ENCODE data around the gene HOXC12. TPM values are rescaled to one million over a fixed set of nuclear protein-coding genes. Genes with fewer than 3 reads are reported as not detected.

The HOXC12 gene
- total RNA-seq, 2 experiments from 2014 or later = not detected

DNA sequence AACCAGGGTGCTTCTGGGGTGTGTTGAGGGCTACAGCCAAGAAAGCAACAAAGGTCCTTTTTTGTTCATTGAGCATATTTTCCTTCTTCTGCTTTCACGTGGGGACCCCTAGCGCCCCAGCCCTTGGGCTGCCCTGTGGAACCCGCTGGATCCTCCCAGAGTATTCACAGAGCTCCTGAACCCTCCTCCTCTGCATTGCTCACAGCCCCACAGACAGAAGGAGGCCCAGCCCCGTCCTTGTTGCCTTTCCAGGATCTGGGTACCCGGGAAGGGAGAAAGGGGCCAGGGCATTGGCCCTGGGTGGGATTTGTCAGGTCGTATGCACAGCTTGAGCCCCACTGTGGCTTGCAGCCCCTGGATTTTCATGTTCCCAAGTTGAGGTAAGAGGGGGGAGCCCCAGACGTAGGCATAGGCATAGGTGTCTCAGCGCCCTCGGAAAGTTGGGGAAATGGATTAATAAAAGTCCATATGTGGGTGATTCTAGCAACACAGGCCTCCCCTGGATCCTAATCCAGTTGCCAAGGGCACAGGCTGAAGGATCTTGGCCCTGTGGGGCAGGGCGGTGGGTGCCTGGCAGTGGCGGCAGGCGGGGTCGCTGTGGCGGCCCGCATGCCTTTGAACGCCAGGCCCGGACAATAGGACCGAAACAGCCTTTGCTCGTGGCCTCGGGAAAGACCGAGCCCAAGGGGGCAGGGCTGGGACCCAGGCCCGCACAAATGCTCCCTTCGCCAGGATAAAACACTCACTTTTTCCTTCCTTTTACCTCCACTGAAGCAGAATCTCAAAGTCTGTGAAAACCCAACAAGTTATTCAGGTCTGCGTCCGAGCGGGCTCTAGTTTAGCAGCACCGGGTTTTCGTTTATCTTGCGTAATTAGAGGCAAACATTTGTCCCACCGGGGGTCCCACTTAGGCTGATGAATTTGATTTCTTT is 27.2 kb downstream of the HOXC12 start:
- H3K79me2 ChIP-seq (ENCODE audit: insufficient read depth, low read depth, low read length) = no peaks in the 10 kb centered on the region
- no TSS peak for BruUV-seq (replicated peaks)
- CTCF ChIA-PET (ENCODE audit: unreplicated experiment) = no interaction called here

DNA sequence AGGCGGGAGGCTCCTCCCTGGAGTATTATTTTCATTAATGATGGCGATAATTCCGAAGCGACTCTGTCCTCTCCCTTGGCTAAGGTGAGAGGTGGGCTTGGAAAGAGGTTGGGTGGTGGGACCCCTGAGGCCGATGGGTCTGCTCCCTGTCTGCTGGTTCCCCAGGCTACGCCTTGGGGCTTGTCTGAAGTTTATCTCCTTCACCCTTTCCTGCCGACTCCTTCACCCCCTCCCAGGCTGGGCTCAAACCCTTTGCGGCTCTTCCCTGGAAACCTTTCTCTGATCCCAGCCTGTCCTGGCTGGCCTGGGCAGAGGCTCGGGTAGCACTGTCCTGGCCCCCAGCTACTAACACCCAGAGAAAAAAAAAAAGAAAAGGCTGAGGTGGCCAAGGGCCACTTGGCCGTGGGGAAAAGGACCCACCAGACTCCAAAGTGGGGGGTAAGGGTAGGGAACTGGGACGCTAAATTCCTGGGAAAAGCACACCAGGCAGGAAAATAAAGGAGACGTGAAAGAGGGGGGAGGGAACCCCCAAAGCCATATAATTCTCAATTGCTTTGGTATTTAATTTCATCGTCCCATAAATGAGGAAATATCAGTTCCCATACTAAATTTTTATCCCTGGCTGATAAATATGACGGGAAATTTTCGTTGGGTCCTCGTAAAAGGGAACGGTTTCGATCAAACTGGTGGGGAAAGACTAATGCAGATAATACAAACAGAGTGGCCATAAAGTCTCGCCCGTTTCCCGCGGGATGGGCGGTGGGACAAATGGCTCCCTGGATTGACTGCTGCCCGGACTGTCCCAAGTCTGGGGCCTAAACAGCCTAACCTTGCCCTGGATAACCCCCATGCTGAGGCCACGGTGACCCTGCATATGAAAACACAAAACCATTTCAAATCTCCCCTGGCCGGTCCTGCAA is 28.2 kb downstream of the HOXC12 start:
- ChIA-PET POLR2A (no interaction called here), CTCF (ENCODE audit: unreplicated experiment) (no interaction called here)
- H3K79me2 ChIP-seq (ENCODE audit: insufficient read depth, low read depth, low read length) = no peaks in the 10 kb centered on the region
- no peaks in the 10 kb centered on the region for H3K9me3 ChIP-seq (ENCODE audit: low read length)
- H2AFZ ChIP-seq (ENCODE audit: low read length) = no peak overlapping the region
- intact Hi-C loops (cut with micrococcal nuclease; ENCODE audit: unreplicated experiment) = loop anchor here (10.0 kb wide), 2 partner anchors 188 to 278 kb away; no protein-coding TSS in a partner anchor
- H3K4me2 ChIP-seq (ENCODE audit: low read length) = no peak overlapping the region
- no TSS peak for BruUV-seq (replicated peaks)
- no peak for DNase-seq (ENCODE audit: low spot score)
- H3K9me2 ChIP-seq (ENCODE audit: insufficient read depth, low read length) = no peaks in the 10 kb centered on the region
- H3K36me3 ChIP-seq (ENCODE audit: insufficient read depth, low read length) = no peaks in the 10 kb centered on the region
- peaks cover 41% of the 10 kb centered on the region for H3K4me1 ChIP-seq (ENCODE audit: insufficient read depth, low read length, poor library complexity, severe bottlenecking)
- H3K4me3 ChIP-seq (ENCODE audit: low read depth, low read length, poor library complexity, severe bottlenecking) = no peak overlapping the region
- no peak for TF ChIP-seq EZH2phosphoT487 (IDR thresholded peaks at IDR 0.05; ENCODE audit: borderline replicate concordance, low read depth, low read length)
- TF ChIP-seq, protein P1, sequence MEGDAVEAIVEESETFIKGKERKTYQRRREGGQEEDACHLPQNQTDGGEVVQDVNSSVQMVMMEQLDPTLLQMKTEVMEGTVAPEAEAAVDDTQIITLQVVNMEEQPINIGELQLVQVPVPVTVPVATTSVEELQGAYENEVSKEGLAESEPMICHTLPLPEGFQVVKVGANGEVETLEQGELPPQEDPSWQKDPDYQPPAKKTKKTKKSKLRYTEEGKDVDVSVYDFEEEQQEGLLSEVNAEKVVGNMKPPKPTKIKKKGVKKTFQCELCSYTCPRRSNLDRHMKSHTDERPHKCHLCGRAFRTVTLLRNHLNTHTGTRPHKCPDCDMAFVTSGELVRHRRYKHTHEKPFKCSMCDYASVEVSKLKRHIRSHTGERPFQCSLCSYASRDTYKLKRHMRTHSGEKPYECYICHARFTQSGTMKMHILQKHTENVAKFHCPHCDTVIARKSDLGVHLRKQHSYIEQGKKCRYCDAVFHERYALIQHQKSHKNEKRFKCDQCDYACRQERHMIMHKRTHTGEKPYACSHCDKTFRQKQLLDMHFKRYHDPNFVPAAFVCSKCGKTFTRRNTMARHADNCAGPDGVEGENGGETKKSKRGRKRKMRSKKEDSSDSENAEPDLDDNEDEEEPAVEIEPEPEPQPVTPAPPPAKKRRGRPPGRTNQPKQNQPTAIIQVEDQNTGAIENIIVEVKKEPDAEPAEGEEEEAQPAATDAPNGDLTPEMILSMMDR (conservative IDR thresholded peaks at IDR 0.05; ENCODE audit: low read length) = no peak
- H4K20me1 ChIP-seq (ENCODE audit: insufficient read depth, low read length) = no peaks in the 10 kb centered on the region
- H3K27ac ChIP-seq (ENCODE audit: low read depth, low read length, poor library complexity, severe bottlenecking) = no peak overlapping the region

More for the DNA sequence above, 27.2 kb downstream of the HOXC12 start:
- Histone ChIP-seq H2AFZ (ENCODE audit: low read length) (no peak overlapping the region), H4K20me1 (ENCODE audit: insufficient read depth, low read length) (no peaks in the 10 kb centered on the region), H3K9me3 (ENCODE audit: low read length) (no peaks in the 10 kb centered on the region), H3K9me2 (ENCODE audit: insufficient read depth, low read length) (no peaks in the 10 kb centered on the region), H3K36me3 (ENCODE audit: insufficient read depth, low read length) (no peaks in the 10 kb centered on the region), H3K4me3 (ENCODE audit: low read depth, low read length, poor library complexity, severe bottlenecking) (no peak overlapping the region), H3K27ac (ENCODE audit: low read depth, low read length, poor library complexity, severe bottlenecking) (no peak overlapping the region), H3K4me1 (ENCODE audit: insufficient read depth, low read length, poor library complexity, severe bottlenecking) (peaks cover 42% of the 10 kb centered on the region), H3K4me2 (ENCODE audit: low read length) (no peak overlapping the region)
- intact Hi-C loops (cut with micrococcal nuclease; ENCODE audit: unreplicated experiment) = loop anchor here (10.0 kb wide), 2 partner anchors 187 to 277 kb away; no protein-coding TSS in a partner anchor
- no peak for DNase-seq (ENCODE audit: low spot score)
- POLR2A ChIA-PET = no interaction called here
- no peak for TF ChIP-seq EZH2phosphoT487 (IDR thresholded peaks at IDR 0.05; ENCODE audit: borderline replicate concordance, low read depth, low read length)
- TF ChIP-seq, protein P1 (conservative IDR thresholded peaks at IDR 0.05; ENCODE audit: low read length) = peak; percentile 39; the same call in 1 of the 2 replicates

All from OCI-LY7 (cell line).